ENCODE data around the gene CLEC5A.
"Not testable (repeated sequence)": the region's sequence is repeated elsewhere in the genome, so short reads cannot be mapped to it uniquely, and the experiment has no call there.

Gene CLEC5A

GRCh38 chr7:141945356-141945755 is 1.4 kb downstream of the CLEC5A start:
- DNase-seq = peak; percentile 31

GRCh38 chr7:141944811-141945210 is 2.0 kb downstream of the CLEC5A start:
- no peak for DNase-seq

GRCh38 chr7:141943846-141944245 is 2.9 kb downstream of the CLEC5A start:
- DNase-seq = no peak

GRCh38 chr7:141941075-141941474 is 5.7 kb downstream of the CLEC5A start:
- no peak for DNase-seq

GRCh38 chr7:141930211-141930610 is 16.6 kb downstream of the CLEC5A start:
- DNase-seq = no peak

GRCh38 chr7:141928845-141929195 is 18.0 kb downstream of the CLEC5A start:
- DNase-seq = no peak

- DNase-seq = no peak
Observed at GRCh38 chr7:141928146-141928844, 18.5 kb downstream of the CLEC5A start.

GRCh38 chr7:141920281-141920680 is 26.5 kb downstream of the CLEC5A start:
- no peak for DNase-seq

- DNase-seq = no peak
Observed at GRCh38 chr7:141916099-141916498, 30.7 kb downstream of the CLEC5A start, which contains the start of gene OR9A4. TSS of gene OR9A4 (plus strand) at chr7:141916399. CDS start at chr7:141918876, 2,477 bp downstream.

- DNase-seq = no peak
Observed at GRCh38 chr7:141915565-141915964, 31.2 kb downstream of the CLEC5A start.

GRCh38 chr7:141911391-141911790 is 35.4 kb downstream of the CLEC5A start:
- no peak for DNase-seq

- DNase-seq = no peak
Observed at GRCh38 chr7:141906285-141906684, 40.5 kb downstream of the CLEC5A start.

GRCh38 chr7:141899366-141899765 is 47.4 kb downstream of the CLEC5A start:
- DNase-seq = not testable (repeated sequence)

GRCh38 chr7:141891336-141891735 is 55.4 kb downstream of the CLEC5A start:
- no peak for DNase-seq

GRCh38 chr7:141889321-141889720 is 57.5 kb downstream of the CLEC5A start:
- no peak for DNase-seq

GRCh38 chr7:141884539-141885225 is 62.1 kb downstream of the CLEC5A start:
- no peak for DNase-seq

GRCh38 chr7:141880960-141881359 is 65.8 kb downstream of the CLEC5A start:
- DNase-seq = no peak

GRCh38 chr7:141877365-141877764 is 69.4 kb downstream of the CLEC5A start:
- no peak for DNase-seq
